Gastroesophageal sphincter (tissue), 3 donors: Measurements from ENCODE around the gene THSD7A.

Source experiments
- EP300 ChIP-seq: sonication (generic); formaldehyde crosslinking; IDR thresholded peaks from one replicate; pipeline ENCODE4 v1.6.1; 2017; ENCODE audit warnings: antibody characterized with exemption, mild to moderate bottlenecking
- POLR2A ChIP-seq, 2 donors: fragments of 450-650 bp; IDR thresholded peaks; one replicate each; pipeline ENCODE4 v1.6.1; 2017; ENCODE audit warnings: antibody characterized with exemption in 2 of 2, mild to moderate bottlenecking in 2 of 2, moderate library complexity in 1 of 2
- POLR2AphosphoS5 ChIP-seq: sonication (generic); formaldehyde crosslinking; IDR thresholded peaks from one replicate; pipeline ENCODE4 v1.6.1; 2017; ENCODE audit warnings: antibody characterized with exemption
- TF ChIP-seq, protein P1 (sequence below), 4 experiments: fragments of 200-600 bp in 2 of 4; fragments of 450-650 bp in 2 of 4; sonication (generic) in 1 of 4; IDR thresholded peaks; one replicate each; pipeline ENCODE4 v1.5.1; 2017 to 2019; ENCODE audit warnings: antibody characterized with exemption in 4 of 4, mild to moderate bottlenecking in 2 of 4, moderate library complexity in 2 of 4

DNA sequence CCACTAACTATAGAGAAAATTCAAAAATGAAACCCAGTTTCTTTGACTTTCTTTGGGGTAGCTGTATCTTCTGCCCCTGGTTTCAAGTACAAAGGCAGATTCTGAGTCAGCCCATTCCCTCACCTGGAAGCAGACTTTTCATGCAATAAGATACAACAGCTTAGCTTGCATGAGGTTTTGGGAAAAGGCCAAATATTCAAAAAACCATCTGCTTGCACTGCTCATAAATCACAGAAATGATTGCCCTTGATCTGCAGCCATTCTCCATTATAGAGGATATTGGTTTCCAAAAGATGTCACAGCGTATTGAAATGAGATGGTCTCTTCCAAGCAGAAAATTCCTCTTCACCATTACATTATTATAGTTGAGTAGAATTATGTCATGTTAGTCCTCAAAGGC, 504.4 kb downstream of the THSD7A start:
- no peak for TF ChIP-seq POLR2A (IDR thresholded peaks at IDR 0.05)
- no peak for TF ChIP-seq POLR2AphosphoS5
- TF ChIP-seq, protein P1, sequence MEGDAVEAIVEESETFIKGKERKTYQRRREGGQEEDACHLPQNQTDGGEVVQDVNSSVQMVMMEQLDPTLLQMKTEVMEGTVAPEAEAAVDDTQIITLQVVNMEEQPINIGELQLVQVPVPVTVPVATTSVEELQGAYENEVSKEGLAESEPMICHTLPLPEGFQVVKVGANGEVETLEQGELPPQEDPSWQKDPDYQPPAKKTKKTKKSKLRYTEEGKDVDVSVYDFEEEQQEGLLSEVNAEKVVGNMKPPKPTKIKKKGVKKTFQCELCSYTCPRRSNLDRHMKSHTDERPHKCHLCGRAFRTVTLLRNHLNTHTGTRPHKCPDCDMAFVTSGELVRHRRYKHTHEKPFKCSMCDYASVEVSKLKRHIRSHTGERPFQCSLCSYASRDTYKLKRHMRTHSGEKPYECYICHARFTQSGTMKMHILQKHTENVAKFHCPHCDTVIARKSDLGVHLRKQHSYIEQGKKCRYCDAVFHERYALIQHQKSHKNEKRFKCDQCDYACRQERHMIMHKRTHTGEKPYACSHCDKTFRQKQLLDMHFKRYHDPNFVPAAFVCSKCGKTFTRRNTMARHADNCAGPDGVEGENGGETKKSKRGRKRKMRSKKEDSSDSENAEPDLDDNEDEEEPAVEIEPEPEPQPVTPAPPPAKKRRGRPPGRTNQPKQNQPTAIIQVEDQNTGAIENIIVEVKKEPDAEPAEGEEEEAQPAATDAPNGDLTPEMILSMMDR (IDR thresholded peaks at IDR 0.05), result no peak
- TF ChIP-seq EP300, result no peak
